GM10266 (cell line): Measurements from ENCODE around the gene STXBP6.

Experiments used
- DNase-seq: peaks from one replicate; pipeline ENCODE4 v3.0.0; 2012; ENCODE audit errors: extremely low spot score
- TF ChIP-seq, protein P1 (sequence below): IDR thresholded peaks from 2 replicates; pipeline ENCODE4 v1.5.1; 2012; ENCODE audit warnings: mild to moderate bottlenecking, low read depth; ENCODE audit not compliant: control insufficient read depth, insufficient read depth; ENCODE audit errors: missing control alignments

Gene STXBP6

DNA sequence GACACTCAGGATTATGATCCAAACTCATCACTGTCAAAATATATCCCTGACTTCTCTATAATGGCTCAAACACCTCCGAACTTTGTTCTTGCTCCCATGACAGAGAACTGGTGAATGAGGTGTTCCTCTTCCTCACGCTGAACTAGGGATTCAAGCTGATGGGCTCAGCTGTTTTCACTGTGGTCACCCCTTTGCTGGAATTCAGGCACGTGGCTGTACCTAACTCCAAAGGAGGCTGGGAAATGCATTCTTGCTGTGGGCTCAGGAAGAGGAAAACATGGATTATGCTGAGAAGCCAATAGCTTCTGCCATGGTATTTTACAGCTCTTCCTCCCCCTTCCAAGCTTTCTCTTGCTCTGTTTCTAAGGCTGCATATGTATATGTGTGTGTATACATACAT, 43.9 kb downstream of the STXBP6 start:
- TF ChIP-seq, protein P1, sequence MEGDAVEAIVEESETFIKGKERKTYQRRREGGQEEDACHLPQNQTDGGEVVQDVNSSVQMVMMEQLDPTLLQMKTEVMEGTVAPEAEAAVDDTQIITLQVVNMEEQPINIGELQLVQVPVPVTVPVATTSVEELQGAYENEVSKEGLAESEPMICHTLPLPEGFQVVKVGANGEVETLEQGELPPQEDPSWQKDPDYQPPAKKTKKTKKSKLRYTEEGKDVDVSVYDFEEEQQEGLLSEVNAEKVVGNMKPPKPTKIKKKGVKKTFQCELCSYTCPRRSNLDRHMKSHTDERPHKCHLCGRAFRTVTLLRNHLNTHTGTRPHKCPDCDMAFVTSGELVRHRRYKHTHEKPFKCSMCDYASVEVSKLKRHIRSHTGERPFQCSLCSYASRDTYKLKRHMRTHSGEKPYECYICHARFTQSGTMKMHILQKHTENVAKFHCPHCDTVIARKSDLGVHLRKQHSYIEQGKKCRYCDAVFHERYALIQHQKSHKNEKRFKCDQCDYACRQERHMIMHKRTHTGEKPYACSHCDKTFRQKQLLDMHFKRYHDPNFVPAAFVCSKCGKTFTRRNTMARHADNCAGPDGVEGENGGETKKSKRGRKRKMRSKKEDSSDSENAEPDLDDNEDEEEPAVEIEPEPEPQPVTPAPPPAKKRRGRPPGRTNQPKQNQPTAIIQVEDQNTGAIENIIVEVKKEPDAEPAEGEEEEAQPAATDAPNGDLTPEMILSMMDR = no peak
- DNase-seq = no peak

DNA sequence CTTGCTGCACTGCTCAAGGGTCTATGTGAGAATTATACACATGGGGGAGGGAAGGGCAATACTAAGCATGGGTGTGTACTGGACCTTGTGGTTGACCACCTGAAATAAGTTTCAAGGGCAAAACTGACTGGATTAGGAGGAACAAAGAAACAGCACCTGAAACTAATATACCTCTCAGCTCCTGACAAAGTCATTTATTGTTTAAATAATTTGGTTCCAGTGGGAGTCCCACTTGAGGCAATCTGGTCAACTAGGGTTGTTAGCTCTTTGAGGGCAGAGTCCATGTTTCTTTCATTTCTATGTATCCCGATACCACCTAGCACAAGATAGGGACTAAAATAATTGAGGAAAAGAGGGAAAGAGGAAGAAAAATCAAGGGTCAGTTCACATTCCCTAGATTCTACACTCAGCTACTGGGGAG, 45.5 kb downstream of the STXBP6 start:
- TF ChIP-seq, protein P1 = no peak
- no peak for DNase-seq

DNA sequence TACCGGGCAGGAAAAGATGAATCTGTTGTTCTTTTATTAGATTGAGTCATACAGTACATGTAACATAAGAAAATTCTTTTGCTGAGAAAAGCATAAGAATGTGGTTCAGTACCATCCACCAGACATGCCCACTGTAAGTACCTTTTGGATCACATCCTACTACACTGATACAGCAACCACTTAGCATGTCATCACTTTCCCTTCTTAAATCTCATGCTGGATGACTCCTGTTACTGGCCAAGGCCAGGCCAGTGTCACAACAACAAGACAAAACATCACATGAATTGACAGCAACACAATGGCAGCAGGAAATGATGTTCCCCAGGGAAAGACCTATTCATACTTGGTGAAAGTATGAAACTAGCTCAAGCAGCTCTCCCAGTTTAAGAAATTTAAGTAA, 46.4 kb downstream of the STXBP6 start:
- no peak for DNase-seq
- TF ChIP-seq, protein P1 = no peak

DNA sequence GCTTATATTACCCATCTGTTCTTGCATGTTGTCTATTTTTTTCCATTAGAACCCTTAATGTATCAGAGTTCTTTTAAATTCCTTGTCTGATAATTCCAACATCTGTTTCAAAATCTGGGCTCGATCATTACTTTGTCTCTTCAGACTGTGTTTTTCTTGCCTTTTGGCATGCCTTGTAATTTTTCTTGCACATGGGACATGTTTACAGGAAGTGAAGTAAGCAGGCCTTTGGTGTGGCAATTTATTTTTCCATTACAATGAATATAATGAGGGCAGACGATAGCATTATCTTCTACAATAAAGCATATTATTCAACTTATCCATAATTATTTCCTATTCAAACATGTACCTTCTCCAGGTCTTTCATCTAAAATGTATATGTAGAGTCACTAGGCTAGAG, 48.3 kb downstream of the STXBP6 start:
- TF ChIP-seq, protein P1 = no peak
- no peak for DNase-seq

DNA sequence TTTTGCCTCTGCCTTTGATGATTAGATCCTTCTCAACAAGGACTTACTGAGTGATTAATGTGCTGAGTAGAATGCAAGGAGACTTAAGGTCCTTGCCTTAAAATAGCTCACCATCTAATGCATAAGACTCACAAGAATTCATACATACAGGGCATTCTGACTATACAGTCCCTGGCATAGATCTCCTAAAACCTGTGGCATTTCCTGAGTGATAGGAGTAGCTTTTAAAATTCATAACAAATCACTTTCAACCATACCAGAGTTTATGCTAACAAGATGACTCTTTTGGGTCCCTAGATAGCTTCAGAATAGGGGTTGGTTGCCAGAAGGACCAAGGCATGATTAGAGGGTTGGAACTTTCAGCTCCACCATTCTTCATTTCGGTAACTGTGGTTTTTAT, 48.8 kb downstream of the STXBP6 start:
- DNase-seq = no peak

DNA sequence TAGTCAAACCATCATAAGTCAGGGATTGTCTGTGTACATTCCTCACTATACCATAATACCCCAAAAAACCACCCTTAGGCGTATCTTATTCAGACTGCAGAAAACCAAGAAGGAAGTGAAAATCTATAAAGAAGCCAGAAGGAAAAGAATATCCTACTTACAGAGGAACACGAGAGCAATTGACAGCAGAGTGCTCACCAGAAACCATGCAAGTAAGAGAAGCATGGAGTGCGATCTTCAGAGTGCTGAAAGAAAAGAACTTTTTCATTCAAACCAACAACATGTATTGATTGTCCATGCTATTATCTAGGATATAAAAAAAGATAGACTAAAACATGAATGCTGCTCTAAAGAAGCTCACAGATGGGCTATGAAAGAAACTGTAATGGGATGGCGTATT, 50.8 kb downstream of the STXBP6 start:
- TF ChIP-seq, protein P1 = no peak
- DNase-seq = no peak

More for the DNA sequence above, 48.8 kb downstream of the STXBP6 start:
- TF ChIP-seq, protein P1 = no peak

DNA sequence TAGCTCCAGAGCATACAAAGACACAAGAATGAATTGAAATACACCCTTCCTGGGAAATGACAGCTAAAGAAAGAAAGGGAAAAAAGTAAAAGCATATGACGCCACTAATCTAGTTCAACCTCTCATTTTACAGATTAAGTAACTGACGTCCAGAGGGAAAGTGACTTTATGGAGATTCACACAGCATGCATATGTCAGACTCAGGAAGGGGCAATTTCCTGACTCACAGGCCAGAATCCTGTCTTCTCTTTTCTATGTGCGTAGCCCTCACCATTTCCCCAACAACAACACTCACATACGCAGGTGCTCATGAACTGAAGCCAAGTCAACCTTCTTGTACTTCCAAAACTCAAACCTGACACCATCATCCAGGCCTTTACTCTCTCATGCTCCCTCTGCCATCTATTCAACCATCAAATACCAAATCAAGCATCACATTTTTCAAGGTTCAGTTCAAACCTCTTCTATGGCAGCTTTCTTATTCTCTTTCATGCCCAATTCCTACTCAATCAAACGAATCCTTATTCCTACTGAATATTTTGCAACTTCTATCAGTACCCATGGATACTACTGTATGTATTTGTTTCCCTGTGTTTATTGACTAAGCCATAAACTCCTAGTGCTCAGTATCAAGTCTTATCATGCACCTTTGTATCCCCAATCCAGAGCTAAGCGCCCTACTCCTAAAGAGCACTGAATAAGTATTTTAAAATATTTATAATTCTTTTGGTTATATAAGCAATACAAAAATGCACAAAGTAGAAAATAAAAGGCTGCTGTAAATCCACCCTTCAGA, 52.8 kb downstream of the STXBP6 start:
- no peak for DNase-seq
- TF ChIP-seq, protein P1 = no peak
